ENCODE measurements around the gene ZNF747.
"Not testable (repeated sequence)": the region's sequence is repeated elsewhere in the genome, so short reads cannot be mapped to it uniquely, and the experiment has no call there.

Gene ZNF747

DNA sequence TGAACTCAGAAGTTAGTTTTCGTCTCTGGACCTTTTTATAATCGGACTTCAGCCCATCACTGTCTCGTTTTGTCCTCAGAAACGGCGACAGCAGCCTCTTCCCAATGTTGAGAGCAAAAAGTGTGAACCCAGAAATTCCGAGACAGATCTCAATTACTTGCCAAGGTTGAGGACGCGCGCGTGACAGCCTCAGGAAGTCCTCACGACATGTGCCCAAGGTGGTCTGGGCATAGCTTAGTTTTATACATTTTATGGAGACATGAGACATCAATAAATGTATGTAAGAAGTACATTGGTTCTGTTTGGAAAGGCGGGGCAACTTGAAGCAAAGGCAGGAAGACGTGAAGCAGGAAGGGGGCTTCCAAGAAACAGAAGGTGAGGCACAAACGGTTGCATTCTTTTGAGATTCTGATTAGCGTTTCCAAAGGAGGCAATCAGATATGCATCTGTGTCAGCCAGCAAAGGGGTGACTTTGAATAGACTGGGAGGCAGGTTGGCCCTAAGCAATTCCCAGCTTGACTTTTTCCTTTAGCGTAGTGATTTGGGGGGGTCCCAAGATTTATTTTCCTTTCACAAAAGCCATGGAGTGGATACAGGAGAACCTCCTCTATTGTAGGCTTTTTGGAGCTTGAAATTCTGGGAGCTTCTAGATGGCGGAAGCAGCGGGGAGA, 583 bp upstream of the ZNF747 start:
- DNase-seq (ENCODE audit: extremely low read depth in 1 of 2, low read depth in 1 of 2), result no peak

DNA sequence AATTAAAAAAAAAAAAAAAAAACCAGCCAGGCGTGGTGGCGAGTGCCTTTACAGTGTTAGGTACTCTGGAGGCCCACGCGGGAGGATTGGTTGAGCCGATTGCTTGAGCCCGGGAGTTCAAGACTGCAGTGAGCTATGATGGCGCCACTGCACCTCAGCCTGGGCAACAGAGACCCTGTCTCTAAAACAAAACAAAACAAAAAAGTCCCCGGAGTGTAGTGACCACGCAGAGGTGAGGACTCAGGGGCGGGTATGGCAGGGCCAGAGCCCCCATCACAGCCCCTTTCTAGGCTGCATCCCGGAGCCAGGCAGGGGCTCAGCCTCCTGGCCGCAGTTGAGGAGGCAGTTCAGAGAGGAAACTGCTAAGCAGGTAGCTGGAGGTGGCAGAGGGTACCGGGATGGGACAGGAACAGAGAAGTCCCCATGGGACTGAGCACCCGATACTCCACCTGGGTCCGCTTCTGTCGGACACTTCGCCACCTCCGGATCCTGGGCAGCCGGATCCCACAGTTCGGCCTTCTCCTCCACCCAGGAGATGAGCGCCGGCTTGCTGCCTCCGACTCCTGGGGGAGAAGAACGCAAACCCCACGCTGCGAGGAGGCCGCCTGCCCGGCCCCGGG, 800 bp downstream of the ZNF747 start:
- no peak for DNase-seq (ENCODE audit: extremely low read depth in 1 of 2, low read depth in 1 of 2)

DNA sequence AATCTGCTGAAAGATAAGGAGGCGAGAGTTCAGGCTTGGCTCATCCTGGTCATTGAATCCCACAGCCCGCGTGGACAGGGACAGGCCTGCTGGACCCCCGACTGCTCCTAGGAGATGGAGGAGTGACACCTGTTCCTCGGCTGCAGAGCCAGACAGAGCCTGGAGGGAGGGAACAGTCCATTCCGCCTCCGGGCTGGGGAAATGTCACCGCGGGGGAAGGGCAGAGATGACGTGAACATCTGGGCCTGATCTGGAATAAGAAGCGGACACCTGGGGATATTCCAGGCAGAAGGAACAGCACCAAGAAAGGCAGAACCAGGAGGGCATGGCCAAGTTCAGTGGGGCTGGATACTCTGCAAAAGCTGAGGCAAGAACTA, 1.5 kb downstream of the ZNF747 start:
- DNase-seq (ENCODE audit: extremely low read depth in 1 of 2, low read depth in 1 of 2), result no peak

DNA sequence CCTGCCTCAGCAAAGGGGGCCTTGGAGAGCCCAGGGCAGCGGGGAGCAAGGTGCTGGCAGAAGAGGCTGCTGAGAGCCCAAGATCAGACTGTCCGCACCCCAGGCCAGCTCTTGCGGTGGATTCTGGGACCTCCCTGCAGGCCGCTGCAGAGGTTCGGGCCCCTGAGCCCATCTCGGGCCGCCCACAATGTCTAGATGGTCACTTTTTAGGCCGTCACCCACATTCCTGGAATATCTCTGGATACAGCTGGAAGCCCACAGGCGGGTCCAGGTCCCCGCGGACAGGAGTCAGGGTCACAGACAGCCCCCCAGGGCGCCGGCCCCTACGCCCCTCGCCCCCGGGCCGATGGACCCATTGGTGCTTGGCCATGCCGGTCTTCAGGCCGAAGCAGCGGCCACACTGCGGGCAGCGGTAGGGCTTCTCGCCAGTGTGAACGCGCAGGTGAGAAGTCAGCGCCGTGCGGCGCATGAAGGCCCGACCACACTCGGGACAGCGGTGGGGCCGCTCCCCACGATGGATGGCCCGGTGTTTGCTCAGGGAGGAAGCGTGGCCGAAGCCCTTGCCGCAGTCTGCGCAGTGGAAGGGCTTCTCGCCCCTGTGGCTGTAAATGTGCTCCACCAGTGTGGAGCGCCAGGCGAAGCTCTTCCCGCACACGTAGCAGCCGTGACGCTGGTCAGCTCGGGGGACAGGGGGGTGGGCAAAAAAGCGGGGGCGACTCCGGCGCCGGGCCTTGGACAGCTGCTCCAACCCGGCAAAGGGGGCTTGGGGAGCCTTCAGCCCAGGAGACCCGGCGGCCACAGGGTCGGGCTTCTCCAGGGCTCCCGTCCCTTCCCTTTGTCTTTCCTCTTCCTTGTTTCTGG, 2.1 kb downstream of the ZNF747 start:
- DNase-seq (ENCODE audit: extremely low read depth in 1 of 2, low read depth in 1 of 2), result no peak

DNA sequence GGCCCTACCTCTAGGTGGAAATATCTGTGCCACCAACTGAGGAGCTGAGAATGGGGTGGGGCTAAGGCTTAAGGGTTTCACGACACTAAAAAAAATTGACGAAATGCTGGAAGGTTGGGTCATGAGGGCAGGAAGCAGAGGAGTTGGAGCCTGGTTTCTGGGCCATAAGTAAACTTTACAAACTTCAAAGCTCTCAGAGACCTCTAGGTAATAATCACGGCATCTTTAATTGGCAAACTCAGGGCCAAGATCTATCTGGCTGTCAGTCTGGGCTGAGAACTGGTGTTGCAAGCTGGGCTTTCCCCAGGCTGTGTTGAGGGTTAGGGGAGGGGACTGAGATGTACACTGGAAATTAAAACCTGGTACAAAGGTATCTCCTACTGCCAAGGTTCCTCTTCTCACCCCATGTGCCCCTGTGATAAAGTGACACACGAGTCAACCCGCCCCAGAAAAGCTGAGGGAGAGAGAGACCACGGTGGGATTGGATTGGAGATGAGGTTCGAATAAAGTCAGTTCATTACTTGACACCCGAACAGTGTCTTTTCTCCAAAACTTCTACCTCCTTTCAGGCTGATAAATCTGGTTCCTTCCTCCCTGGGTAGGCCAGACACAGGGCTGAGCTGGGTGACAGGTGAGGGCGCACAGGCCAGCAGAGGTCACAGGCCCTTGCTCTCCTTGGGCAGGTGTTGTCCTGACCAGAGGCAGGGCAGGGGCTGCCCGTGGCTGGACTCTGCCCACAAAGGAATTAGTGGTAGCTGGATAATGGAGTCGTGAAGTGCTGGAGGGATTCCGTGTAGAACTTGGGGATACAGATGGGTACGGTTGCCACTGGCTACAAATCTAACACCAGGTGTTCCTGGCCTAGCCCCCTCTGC, 4.3 kb downstream of the ZNF747 start:
- no peak for DNase-seq (ENCODE audit: extremely low read depth in 1 of 2, low read depth in 1 of 2)

DNA sequence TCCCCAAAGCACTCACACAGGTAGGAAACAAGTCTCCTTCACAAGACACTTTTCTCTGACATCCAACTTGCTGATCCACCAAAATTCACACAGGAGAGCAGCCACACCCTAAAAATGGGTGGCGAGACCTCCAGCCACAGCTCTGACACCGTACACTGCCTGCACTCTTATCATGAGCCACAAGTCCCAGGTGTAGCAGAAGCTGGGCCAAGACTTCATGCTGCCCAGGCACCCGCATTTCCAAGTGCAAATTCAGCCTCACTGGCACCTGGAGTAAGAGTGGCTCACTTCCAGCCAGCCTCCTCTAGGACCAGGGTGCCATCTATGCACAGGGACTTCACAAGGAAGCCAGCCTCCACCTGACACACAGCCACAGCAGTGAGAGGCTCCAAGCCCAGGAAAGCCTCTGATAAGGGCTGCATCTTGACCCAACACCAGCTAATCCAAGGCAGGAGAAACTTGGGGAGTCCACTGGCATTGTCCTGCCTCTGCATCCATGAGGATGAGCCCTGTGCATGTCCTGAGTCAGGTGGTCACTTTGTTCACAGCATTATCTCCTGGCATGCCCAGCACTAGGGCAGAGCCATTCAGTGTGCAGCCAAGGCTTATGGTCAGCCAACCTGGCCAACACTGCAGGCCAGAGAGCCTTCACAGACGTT, 5.7 kb downstream of the ZNF747 start:
- DNase-seq (ENCODE audit: extremely low read depth in 1 of 2, low read depth in 1 of 2), result no peak

DNA sequence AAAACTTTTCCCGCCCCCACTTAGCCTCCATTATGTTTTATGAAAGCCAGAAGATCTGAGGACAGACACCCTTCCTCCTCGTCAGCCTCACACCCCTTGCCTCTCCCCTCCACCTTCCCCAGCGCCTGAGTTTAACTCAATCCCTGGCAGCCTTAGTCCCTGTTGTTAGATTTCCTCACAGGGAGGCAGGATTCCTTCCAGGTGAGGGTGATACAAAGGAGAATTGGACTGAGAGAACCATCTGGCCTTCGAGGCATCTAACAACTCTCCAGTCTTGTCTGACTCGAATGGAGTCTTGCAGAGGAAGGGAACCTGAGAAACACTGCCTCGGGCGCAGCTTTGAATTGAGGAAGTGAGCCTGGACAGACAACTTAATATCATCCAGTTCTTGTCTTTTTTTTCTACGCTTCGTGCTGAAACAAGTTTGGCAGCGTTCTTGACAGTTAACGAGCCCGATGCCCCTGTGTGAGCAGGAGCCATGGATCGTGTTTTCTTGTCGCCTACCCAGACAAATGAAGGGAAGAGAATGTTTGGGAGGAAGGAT, 7.0 kb downstream of the ZNF747 start:
- DNase-seq (ENCODE audit: extremely low read depth in 1 of 2, low read depth in 1 of 2), result no peak

DNA sequence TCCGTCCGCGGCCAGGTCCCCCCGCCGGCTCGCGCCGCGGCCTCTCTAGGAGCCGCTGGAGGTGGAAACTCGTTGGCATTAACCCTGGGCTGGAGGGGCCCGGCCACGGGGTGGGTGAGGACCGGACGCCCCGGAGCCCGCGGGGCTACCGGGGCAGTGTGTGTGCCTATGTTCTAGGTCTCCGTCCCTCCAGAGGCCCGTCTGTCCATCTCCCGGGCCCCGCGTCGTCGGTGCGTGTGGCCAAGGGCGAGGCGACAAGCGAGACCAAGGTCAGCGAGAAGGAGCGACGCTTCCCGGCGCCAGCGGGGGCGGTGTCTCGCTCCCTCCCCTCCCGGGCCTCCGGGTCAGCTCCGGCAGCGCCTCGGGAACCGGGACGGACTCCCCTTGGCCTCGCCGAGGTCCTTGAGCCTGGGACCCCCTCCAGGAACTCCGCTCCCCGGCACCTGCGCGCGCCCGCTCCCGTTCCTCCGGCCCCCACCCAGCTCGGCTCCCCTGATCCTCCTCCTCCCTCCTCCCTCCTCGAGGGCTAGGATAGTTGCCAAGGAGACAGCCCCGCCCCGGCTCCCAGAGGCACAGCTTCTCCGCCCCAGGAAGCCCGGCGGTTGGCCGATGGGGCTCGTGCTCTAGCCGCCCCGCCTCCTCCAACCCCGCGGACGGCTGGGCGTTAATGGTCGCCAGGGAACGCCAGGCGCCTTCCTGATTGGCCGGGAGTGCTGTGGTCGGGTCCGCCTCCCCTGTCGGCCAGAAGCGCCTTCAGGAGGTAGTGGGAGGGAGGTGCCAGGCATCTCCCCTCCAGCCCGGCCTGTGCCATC, 7.6 kb downstream of the ZNF747 start:
- DNase-seq (ENCODE audit: extremely low read depth in 1 of 2, low read depth in 1 of 2), result peak; percentile 95 to 96

DNA sequence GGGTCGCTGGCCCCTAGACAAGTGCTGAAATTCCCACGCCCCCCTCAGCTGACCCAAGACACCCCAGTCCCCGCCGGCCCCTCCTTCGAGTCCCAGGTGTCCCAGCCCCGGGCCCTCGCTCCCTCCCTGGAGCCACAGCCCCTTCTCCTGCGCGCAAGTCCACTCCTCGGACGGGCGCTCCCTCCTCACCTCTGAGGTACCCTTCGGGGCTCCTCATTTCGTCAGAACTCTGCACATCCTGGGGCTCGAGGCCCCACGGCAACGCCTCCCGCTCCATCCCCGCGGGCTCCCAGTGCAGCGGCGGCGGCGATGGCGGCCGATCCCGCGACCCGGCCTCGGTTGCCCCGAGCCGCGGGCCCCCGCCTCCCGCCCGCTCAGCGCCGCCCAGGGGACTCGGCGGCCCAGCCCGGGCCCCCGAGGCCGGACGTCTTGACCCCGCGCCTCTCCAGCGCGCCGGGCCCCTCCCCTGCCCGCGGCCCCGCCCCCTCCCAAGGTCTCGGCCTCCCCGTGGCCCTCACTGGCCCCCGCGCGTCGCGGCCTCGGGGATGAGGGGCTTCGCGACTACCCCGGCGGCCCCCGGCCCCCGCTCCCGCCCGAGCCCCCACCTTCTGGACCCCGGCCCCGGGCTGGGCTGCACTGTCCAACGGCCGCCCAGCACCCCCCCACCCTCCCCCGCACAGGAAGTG, 8.4 kb downstream of the ZNF747 start, which contains the start of gene ZNF768:
TSS of gene ZNF768 (minus strand) at position 430 of the 686 bp plus-strand sequence. CDS start at position 277, 153 bp downstream.
- DNase-seq (ENCODE audit: extremely low read depth in 1 of 2, low read depth in 1 of 2), result no peak

DNA sequence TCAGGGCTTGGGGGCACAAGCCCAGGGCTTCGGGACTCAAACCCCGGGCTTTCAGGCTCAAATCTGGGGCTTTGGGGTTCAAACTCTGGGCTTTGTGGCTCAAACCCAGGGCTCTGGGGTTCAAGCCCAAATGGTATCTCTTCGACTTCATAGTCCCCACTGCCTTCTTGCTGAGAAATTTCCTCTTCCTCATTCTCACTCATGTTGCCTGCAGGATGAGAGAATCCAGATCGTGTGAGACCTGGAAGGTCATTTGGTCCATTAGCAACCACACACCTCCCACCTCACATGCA, 8.9 kb downstream of the ZNF747 start:
- DNase-seq (ENCODE audit: extremely low read depth in 1 of 2, low read depth in 1 of 2), result no peak

DNA sequence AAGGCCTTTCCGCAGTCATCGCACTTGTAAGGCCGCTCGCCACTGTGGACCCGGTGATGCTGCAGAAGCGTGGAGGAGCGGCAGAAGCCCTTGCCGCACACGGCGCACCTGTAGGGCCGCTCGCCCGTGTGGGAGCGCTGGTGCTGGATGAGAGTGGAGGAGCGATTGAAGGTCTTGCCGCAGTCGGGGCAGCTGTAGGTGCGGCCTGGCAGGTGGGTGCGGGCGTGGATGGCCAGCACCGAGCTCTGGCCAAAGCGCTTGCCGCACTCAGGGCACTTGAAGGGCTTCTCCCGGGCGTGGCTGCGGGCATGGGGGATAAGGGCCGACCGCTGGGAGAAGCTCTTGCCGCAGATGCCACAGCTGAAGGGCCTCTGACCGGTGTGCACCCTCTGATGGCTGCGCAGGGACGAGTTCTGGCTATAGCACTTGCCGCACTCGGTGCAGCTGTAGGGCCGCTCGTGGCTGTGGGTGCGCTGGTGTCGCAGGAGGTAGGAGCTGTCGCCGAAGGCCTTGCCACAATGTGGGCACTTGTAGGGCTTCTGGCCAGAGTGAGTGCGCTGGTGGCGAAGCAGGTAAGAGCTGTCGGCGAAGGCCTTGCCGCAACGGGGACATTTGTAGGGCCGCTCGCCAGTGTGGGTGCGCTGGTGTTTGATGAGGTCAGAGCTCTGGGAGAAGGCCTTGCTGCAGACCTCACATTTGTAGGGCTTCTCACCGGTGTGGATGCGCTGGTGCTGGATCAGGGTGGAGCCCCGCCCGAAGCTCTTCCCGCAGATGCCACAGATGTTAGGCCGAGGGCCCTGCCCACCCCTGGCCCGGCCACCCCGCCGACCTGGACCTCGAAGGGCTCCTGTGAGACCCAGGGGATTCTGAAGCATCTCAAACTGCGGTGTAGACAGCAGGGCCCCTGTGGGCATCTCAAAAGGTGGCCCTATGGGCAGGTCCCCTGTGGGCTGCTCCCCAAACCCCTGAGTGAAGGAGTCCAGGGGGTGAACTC, 9.8 kb downstream of the ZNF747 start:
- DNase-seq (ENCODE audit: extremely low read depth in 1 of 2, low read depth in 1 of 2), result no peak

DNA sequence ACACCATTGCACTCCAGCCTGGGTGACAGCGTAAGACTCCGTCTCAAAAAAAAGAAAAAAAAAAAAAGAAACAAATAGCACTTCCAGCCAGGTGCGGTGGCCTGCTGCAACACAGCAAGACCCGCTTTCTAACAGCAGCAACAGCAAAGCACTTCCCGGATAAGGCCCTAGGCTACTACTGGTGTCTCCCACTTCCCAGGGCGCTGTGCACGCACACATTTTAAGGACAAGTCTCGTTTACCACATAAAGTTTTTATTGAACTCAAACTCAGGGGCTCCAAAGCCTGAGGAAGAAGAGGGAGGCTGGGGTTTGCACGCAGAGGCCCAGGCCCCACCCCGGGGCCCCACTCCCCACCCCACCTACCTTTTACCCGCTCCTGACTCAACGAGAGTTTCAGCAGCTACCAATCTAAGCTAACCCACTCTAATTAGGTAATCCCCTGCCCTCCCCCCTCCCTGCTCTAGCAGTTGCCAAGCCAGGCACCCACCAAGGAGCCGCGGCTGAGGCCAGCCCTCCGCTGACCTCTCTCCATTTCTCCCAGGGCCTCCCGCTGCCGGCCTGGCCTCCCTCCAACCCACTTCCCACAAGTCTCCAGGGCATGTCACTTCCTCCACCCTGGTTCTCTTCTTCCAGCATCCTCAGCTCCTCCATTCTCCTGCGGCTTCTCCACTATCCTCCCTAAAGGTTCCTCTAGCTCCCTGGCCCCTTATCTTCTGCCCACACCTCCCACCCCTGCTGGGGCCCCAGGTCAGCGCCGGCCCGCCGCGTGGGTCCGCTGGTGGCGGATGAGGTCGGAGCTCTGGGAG, 10.7 kb downstream of the ZNF747 start:
- DNase-seq (ENCODE audit: extremely low read depth in 1 of 2, low read depth in 1 of 2), result no peak

DNA sequence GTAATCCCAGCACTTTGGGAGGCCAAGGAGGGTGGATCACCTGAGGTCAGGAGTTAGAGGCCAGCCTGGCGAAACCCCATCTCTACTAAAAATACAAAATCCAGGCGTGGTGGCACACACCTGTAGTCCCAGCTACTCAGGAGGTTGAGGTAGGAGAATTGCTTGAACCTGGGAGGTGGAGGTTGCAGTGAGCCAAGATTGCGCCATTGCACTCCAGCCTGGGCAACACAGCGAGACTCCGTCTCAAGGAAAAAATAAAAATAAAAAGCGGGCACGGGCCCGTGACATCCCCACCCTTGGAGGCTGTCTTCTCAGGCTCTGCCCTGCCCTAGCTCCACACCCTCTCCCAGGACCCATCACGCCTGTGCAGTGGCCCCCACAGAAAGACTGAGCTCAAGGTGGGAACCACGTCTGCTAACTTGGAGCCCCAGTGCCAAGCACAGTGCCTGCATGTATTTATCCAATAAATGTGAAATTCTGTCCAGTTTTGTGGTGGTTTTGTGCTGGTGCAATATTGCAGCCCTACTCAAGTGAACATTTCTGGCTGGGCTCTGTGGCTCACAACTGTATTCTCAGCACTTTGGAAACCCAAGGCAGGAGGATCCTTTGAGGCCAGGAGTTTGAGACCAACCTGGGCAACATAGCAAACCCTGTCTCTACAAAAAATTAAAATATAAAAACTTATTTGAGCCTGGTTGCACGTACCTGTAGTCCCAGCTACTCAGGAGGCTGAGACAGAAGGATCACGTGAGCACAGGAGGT, 11.8 kb downstream of the ZNF747 start:
- not testable (repeated sequence) for DNase-seq (ENCODE audit: extremely low read depth in 1 of 2, low read depth in 1 of 2)

DNA sequence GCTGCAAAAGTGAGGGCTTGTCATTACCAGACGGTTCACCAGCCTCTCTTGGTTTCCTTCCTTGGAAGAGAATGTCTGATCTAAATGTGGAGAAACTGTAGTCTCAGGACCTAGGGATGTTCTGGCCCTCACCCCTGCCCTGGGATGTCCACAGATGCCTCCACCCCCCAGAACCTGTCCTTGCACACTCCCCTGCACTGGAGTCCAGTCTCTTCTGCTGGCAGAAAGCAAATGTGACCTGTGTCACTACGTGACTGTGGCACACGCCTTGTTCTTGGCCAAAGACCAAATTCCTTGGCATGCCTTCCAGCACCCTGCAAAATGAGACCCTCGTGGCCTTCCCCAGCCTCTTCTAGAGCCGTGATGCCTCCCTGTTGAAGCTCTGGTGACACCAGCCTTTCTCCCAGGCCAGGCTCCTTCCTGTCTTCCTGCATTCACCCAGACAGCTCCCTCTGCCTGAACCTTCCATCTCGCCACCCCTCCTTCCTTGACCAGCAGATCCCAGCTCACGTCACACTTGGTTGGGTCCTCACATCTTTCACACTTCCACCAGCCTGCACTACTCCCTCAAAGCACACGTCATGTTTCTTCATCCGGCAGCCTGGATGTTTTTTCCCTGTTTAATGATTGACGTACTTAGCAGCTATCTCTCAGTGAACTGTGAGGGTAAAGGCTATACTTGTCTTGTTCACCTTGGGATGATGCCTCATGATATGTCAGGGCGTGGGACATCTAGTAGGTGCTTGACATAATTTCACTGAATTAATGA, 12.6 kb downstream of the ZNF747 start:
- DNase-seq (ENCODE audit: extremely low read depth in 1 of 2, low read depth in 1 of 2), result no peak

DNA sequence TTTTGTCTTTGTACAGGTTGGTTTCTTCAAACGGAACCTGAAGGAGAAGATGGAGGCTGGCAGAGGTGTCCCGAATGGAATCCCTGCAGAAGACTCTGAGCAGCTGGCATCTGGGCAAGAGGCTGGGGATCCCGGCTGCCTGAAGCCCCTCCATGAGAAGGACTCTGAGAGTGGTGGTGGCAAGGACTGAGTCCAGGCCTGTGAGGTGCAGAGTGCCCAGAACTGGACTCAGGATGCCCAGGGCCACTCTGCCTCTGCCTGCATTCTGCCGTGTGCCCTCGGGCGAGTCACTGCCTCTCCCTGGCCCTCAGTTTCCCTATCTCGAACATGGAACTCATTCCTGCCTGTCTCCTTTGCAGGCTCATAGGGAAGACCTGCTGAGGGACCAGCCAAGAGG, 13.2 kb downstream of the ZNF747 start:
- no peak for DNase-seq (ENCODE audit: extremely low read depth in 1 of 2, low read depth in 1 of 2)
